Transverse colon (tissue), 4 donors: ENCODE results near the gene P2RX2.

Experiments used
- CTCF ChIP-seq, 5 experiments: fragments of 200-600 bp in 3 of 5; fragments of 450-650 bp in 2 of 5; sonication (generic) in 3 of 5; IDR thresholded peaks; 1 replicate in 2 of 5; 2 replicates in 3 of 5; pipeline ENCODE4 v1.5.1; 2016 to 2017; ENCODE audit warnings: antibody characterized with exemption in 5 of 5, inconsistent platforms in 3 of 5, mild to moderate bottlenecking in 2 of 5, moderate library complexity in 1 of 5
- EP300 ChIP-seq: sonication (generic); formaldehyde crosslinking; IDR thresholded peaks from one replicate; pipeline ENCODE4 v1.6.1; 2017; ENCODE audit warnings: antibody characterized with exemption, low read depth
- POLR2A ChIP-seq: fragments of 450-650 bp; IDR thresholded peaks from one replicate; pipeline ENCODE4 v1.6.1; 2016; ENCODE audit warnings: antibody characterized with exemption, mild to moderate bottlenecking, moderate library complexity
- POLR2AphosphoS5 ChIP-seq, 3 donors: sonication (generic); formaldehyde crosslinking; IDR thresholded peaks; one replicate each; pipeline ENCODE4 v1.6.1; 2016; ENCODE audit warnings: antibody characterized with exemption in 3 of 3

DNA sequence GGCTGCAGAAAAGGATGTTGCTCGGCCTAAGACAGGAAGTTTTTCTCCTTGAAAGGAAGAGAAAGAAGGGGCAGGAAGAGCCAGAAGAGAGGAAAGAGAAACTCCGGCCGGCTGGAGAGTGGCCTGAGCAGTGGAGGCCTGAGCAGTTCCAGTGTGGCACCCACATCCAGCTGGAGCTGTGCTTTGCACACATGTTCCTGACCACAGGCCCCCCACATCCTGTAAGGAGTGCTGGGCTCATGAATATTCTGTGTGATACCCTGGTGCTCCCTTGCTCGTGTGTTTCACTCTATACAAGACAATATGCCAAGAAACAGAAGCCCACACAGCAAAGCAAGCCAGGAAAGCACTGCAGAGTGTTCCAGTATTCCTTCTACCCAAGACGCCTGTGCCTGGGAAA lies 41.5 kb downstream of the P2RX2 start:
- no peak for TF ChIP-seq CTCF (IDR thresholded peaks at IDR 0.05)
- no peak for TF ChIP-seq EP300
- TF ChIP-seq POLR2A = no peak
- no peak for TF ChIP-seq POLR2AphosphoS5 (IDR thresholded peaks at IDR 0.05)
